GM12891 (cell line): ENCODE measurements around the gene EXD3.

Experiments
- POLR2A ChIP-seq: IDR thresholded peaks from 2 replicates; pipeline ENCODE4 v1.6.1; 2011; ENCODE audit warnings: low read depth, low read length, control low read depth
- POLR2AphosphoS5 ChIP-seq: IDR thresholded peaks from 2 replicates; pipeline ENCODE4 v1.6.1; 2011; ENCODE audit warnings: low read depth, low read length, control low read depth
- TAF1 ChIP-seq: IDR thresholded peaks from 2 replicates; pipeline ENCODE4 v1.6.1; 2011; ENCODE audit warnings: low read depth, low read length, control low read depth

GRCh38 chr9:137276473-137277328 is 146.3 kb downstream of the EXD3 start:
- no peak for TF ChIP-seq POLR2A
- TF ChIP-seq POLR2AphosphoS5 = no peak
- TF ChIP-seq TAF1 = no peak
